ELF-1 (cell line): ENCODE results near the gene NMRAL1.

Experiments
- DNase-seq: peaks from one replicate; pipeline ENCODE4 v3.0.0-alpha.2; 2016; ENCODE audit warnings: low read depth, low spot score

The NMRAL1 gene

GRCh38 chr16:4426722-4427372, 47.6 kb downstream of the NMRAL1 start:
- DNase-seq = no peak

GRCh38 chr16:4426021-4426684, 48.3 kb downstream of the NMRAL1 start:
- no peak for DNase-seq

GRCh38 chr16:4425378-4426020, 48.9 kb downstream of the NMRAL1 start, which contains the start of gene DNAJA3:
Gene DNAJA3 (plus strand): TSS chr16:4425868. CDS start chr16:4425882, 14 bp downstream.
- peak; percentile 95 for DNase-seq

GRCh38 chr16:4420505-4421105, 53.8 kb downstream of the NMRAL1 start:
- DNase-seq = no peak

- no peak for DNase-seq
Measured at GRCh38 chr16:4419402-4419959, 54.9 kb downstream of the NMRAL1 start.

GRCh38 chr16:4416200-4417032, 58.0 kb downstream of the NMRAL1 start, which contains the start of gene CORO7:
Gene CORO7 (minus strand): TSS chr16:4416596. CDS start chr16:4416518, 78 bp downstream.
- peak; percentile 87 for DNase-seq

- peak; percentile 46 for DNase-seq
Measured at GRCh38 chr16:4415538-4416199, 58.8 kb downstream of the NMRAL1 start.

GRCh38 chr16:4414187-4414917, 60.1 kb downstream of the NMRAL1 start:
- no peak for DNase-seq

- DNase-seq = no peak
Measured at GRCh38 chr16:4412854-4413253, 61.6 kb downstream of the NMRAL1 start.

GRCh38 chr16:4412159-4412558, 62.3 kb downstream of the NMRAL1 start:
- DNase-seq = no peak
